Kidney glomerular epithelial cell (primary cell): ENCODE data around the gene RHOC.
A peak's percentile ranks its signal among the peaks of the same experiment; 100 is the strongest.

Experiments
- DNase-seq: peaks from one replicate; lab custom pipeline; 2025; lab: John Stamatoyannopoulos, UW

Gene RHOC

GRCh38 chr1:112717263-112717873, 10.4 kb upstream of the RHOC start:
- no peak for DNase-seq

- DNase-seq, result peak; percentile 91
Observed at GRCh38 chr1:112716133-112716720, 9.3 kb upstream of the RHOC start.

DNA sequence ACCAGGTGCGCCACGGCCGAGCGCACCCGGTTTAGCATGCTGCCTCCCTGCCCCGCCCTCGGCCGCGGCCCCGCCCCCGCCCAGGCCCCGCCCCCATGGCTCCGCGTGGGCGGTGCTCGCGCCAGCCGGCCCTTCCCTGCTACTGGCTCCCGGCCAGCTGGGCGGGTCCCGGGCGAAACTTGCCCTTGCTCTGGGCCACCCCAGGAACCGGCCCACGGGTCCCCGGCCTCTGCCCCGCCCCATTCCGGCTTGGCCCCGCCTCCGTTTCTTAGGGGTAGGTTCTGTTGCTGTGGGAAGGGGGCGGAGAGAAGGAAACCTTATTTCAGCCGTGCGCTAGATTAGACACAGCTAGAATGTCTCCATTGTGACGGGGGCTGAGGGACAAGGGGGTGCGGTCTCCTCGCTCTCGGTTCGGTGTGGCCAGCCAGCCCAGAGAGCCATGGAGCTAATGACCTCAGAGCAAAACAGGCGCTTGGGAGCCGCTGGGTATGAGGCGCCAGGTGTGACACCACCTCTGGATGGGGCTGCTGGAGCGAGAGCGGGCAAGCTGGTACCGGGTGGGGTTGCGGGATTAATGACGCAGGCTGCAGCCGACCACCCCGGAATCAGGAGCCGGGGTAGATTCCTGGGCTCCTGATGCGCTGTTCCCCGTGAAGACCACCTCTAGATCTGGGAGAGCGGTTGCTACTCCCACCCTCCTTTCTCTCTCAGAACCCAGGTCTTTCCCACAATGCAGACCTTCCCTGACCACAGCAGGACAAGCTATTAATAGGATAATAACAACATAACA, 8.5 kb upstream of the RHOC start, which contains the start of gene PPM1J:
Gene PPM1J, minus strand, starts transcription at position 69 of the 790 bp plus-strand sequence. Its CDS starts 31 bp downstream, at position 38.
- peak; percentile 92 for DNase-seq

GRCh38 chr1:112714313-112715263, 7.7 kb upstream of the RHOC start:
- no peak for DNase-seq

GRCh38 chr1:112713466-112714312, 6.8 kb upstream of the RHOC start:
- DNase-seq, result no peak

- DNase-seq, result no peak
Observed at GRCh38 chr1:112712701-112713128, 5.8 kb upstream of the RHOC start.

DNA sequence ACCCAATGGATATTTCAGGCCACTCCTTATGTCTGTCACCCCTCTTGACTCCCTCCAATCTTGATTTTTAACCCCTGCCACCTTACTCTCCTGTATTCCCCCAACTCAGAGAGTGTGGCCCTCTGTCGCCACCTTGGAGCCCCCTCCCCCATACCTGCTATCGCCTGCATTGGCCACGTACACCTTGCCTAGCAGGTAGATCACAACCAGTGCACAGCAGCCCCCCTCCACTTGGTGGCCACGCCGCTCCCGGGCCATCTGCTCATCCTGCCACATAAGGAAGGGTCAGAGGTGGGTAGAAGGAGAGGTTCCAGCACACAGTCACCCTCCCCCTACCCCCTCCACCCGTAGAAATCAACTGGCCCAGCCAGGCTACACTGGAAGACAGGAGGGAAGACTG, 5.3 kb upstream of the RHOC start:
- no peak for DNase-seq

DNA sequence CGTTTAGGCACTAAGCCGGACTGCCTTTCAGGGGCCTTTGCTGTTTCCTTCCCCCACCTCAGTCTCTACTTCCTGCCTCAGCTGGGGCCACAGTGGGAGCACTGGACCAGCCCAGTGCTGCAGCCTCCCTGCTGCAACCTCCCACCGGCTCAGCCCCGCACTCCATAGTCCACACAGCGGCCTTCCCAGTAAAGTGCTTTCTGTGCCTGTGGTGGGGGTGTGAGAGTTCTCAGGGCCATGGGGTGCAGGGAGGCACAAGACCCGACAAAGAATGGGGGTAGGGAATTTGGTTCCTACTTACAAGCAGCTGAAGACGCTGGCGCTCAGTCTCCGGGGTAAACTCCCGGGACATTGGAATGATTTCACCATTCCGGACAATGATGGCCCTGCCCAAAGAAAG, 4.7 kb upstream of the RHOC start:
- DNase-seq, result no peak

DNA sequence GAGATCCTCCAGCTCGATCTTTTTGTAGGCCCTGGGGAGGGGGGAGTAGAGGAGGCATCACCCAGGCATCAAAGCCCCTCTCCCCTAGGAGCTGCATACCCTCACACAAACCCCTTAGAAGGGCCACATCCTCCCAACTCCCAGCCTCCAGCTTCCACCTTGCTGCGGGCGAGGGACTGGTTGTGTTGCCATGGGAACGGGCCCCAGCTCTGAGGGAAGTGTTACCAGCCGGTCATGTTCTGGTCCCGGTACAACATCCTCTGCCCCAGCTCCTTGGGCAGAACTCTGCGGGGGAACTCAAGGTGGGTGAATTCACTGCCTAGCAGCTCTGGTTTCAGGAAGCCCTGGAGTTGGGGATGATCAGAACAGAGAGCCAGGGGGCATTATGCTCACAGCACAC, 4.1 kb upstream of the RHOC start:
- DNase-seq, result no peak

- no peak for DNase-seq
Observed at GRCh38 chr1:112710586-112710985, 3.7 kb upstream of the RHOC start.

DNA sequence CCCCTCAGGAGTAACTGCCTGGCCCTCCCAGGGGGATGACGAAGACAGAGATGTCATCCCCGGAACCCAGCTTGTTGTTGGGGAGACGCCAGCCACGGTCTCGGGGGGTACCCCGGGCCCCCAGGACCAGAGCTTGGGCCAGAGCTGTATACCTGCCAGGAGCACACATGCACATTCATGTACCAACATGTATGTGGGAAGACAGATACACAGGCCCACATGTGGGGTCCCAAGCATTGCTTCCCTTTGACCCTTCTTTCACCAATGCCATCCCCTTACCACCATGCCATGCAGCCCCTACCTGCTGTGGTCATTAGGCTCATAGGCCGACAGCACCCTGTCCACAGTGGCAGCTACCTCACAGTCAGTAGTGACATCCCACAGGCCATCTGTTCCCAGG, 3.2 kb upstream of the RHOC start:
- no peak for DNase-seq

DNA sequence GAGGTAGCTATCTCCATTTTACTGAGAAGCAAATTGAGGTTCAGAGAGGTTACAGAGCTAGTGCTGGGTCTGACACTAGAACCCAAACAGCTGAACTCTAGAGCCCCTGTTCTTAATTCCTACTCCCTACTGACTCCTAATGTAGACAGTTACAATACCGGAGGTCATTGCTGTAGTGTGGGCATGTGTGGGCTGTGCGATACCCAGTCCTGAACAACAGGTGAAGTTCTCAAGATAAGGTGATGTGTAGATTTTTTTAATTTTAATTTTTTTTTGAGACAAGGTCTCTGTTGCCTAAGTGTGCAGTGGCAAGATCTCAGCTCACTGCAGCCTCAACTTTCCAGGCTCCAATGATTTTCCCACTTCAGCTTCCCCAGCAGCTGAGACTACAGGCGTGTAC, 1.6 kb upstream of the RHOC start:
- DNase-seq, result no peak

- no peak for DNase-seq
Observed at GRCh38 chr1:112708002-112708448, 1.1 kb upstream of the RHOC start.

DNA sequence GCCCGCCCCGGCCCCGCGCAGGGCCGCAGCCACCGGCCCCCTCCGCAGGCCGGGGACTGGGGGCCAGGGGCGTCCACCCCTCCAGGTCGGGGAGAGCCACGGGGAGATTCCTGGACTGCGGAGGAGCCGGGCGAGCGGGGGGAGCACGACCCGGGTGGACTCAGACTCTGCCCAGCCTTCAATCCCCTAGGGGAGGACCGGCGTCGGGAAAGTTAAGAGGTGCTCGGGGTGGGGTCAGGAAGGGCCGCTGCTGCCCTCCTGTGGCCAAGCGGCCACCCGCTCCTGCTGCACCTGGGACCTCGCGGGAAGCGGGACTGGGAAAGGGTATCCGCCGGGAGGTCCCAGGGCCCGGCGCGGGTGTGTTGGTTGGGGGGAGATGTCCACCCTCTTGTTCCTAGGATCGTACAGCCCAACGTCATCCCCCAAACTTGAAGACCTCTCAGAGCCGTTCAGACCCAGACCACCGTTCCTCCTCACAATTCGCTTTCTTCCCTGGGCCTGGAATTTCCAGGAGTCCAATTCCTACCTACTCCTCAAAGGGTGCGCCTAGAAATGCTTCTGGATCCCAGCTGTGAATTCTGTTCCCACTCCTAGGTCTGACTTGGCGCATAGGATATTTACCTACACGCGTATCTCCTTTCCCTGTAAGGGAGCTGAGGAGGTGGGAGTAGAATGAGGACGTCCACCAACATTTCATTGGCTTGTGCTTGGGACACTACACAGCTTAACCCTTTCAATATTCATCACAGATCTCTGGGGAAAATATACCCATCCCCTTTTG, 484 bp upstream of the RHOC start:
- DNase-seq, result peak; percentile 85

- peak; percentile 99 for DNase-seq
Observed at GRCh38 chr1:112704934-112705627, 1.8 kb downstream of the RHOC start.

GRCh38 chr1:112704391-112704933, 2.5 kb downstream of the RHOC start:
- no peak for DNase-seq

DNA sequence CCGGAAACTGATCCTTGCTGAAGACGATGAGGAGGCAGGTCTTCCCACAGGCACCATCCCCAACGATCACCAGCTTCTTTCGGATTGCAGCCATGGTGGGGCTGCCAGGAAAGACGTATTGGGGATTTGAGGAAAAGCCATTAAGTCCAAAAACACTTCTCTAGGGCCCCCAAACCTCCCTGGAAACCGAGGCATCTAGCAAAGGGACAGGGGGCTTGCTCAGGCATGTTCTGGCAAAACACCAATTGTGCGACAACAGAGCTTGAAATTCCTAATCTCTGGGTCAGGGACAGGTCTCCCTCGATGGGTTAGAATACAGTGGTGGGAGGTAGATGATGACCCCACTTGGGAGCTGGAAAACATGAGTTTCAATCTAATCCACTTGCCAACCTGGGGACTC, 3.2 kb downstream of the RHOC start:
- DNase-seq, result no peak

GRCh38 chr1:112702420-112703261, 4.3 kb downstream of the RHOC start:
- DNase-seq, result no peak

DNA sequence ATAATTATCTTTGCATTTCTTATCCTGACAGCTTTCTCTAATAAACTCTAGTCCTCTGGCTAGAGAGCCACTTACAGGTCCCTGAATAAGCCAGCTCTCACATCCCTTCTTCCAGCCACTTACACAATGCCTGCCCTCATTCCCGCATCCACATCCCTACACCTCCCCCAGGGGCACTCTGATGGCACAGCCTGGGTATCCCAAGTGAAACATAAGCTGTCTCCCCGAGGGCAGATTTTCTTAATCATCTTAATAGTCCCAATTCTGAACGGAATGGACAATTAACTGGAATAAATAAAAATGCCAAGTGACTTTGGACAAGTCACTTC, 4.9 kb downstream of the RHOC start:
- DNase-seq, result no peak
